GM19455 (cell line): ENCODE measurements around the gene B3GNT9.
A peak's percentile ranks its signal among the peaks of the same experiment; 100 is the strongest.

Source experiments
- ATAC-seq: cut with Tn5 transposase; IDR thresholded peaks from one replicate; pipeline ENCODE4 v1.9.1; 2021; ENCODE audit not compliant: unreplicated experiment

Gene B3GNT9

DNA sequence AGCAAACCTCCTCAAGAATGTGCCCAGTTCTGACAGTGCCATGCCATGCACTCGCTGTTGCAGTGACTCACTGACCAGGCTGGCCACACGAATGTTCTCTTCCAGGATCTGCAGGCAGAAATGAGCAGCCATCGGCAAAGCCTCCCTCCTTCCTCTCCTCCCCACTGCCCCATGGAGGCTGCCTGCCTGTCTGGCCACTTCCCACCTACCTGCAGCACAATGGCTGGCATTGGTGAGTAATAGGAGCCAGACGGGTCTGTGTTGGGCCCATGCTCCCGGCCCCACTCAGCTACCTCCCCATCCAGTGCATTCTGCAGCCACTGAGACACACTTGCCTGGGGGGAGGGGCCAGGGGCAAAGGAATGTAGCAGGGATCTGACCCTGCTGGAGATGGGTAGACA lies 35.8 kb upstream of the B3GNT9 start:
- ATAC-seq, result no peak

DNA sequence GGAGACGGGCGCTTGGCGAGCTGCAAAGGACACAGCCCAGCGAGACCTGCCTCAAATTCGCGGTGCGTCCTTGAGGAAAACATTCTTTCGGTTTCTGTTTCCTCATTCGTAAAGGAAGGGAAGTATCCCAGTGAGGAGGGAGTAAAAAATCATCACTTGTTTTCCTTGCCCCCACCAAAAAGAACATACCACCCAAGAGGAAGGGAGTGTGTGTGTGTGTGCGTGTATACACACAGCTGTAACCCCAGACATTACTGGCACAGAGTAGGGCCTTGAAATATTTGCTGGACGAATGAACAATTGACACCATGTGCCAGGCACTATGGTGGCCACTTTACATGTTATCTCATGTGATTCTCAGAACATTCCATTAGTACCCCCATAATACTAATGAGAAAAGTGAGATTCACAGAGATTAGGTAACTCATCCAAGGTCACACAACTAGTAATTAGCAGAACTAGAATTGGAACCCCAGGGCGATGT lies 34.9 kb upstream of the B3GNT9 start:
- no peak for ATAC-seq

DNA sequence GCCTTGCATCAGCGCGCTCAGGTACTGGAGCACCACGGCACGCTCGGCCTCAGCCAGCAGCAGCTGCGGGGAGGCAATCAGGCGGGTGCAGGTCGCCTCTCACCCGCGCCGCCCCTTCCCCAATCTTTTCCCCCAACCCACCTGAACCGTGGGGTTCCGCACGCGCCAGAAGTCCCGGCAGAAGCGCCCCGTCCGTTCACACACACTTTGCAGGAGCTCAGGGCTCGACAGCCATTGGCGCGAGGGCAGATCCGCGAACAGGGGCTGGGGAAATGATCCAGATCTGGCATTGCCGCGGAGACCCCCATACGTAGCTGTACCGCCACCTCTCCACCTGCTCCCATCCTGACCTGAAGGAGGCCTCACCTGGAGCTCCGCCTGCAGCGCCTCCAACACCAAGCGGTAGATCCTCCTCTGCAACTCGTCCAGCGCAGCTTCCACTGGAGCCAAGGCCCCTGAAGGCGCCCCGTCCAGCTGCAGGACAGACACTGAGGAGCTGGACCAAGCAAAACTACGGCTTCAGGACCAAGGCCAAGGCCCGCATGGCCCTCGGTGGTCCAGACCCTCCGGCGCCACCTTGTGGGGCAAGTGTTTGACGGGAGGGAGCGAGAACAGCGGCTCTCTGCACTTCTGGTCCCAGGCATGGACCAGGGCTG lies 34.3 kb upstream of the B3GNT9 start:
- ATAC-seq, result no peak

DNA sequence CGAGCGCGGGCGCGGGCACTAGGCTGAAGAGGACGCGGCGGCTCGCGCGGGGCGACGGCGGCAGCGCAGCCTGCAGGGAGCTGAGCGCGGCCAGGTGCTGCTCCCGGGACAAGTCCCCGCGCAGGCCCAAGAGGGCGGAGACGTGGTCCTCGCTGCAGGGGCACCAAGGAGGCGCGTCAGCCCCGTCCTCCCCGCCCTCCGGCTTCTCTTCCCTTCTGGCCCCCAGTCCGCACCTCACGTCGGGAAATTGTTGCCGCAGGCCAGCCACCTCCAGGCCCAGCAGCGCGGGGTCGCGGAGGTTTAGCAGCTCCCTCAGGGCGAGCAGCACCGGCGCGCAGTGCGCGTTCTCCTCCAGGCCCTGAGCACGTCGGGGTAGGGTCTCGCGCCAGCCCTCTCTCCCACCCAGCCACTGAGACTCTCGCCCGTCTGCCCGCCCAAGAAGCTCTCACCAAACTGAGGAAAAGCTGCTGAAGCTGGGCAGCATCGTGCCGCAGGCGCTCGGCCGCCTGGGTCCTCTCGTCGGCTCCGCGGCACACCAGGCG lies 33.7 kb upstream of the B3GNT9 start:
- ATAC-seq, result no peak

DNA sequence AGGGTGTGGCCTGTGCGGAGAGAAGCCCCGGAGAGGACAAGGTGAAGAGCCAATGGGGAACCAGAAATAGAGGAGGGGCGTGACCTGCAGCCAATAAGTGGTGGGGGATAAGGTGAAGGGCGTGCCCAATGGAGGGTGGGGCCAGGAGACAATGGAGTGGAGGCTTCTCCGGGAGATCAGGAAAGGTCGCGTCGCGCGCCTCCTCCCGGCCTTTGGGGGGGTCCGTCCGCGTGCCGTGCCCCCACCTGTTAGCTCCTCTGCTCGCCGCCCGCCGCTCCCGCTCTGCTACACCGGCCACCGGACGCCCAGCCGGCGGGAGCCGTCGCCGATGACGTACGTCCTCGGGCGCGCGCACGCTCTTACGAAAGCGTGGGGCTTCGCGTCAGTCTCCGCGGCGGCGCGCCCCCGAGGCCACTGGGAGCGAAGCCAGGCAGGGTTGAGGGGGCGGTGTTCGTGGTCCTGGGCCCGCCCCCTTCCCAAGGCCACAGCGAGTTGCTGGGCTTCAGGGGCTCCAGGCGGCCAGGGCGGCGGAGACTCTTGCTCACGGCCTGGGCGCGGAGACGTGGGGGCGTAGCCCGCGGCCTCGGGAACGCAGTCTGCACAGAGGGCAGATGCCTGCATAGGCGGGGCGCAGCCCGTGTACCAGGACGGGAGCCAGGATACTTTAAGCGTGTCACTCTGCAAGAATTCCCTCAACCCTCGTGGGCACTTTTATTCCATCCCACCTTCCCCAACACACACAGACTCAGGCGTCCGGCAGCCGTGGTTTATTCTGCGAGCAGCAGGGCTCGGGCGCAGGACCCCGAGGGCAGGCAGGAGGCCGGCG lies 33.0 kb upstream of the B3GNT9 start, which contains the start of gene MATCAP1:
TSS of gene MATCAP1 (minus strand) at position 337 of the 826 bp plus-strand sequence. CDS start 3,353 bp downstream, outside the sequence.
- peak; percentile 88 for ATAC-seq

DNA sequence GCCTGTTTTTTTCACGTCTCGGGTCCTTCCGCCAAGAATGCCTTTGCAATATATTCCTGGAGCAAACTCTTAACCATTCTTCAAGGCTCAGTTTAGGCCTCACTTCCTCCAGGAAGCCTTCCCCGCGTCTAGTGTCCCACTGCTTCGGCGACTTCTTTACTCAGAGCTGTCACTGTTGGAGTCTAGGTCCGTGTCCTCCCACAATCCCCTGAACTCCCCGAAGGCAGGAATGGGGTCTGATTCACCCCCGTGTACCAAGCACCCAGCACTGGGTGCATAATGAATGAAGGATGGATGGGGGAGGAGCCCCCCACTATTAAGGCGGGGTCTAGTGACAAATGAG lies 32.5 kb upstream of the B3GNT9 start:
- no peak for ATAC-seq

DNA sequence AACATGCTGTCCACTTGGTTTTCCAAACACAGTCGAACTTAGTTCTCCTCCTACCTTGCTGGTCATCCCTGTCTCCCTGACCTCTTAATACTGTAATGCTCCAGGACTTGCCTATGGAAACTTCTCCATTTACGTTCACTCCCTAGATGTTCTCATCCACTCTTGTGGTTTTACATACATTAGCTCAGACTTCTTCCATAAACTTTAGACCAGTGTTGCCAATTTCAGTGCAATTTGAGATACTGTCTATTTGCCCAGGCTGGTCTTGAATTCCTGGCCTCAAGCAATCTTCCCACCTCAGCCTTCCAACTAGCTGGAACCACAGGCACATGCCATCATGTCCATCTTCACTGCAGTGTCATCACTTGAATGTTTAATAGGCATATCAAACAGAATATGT lies 31.5 kb upstream of the B3GNT9 start:
- ATAC-seq, result no peak

DNA sequence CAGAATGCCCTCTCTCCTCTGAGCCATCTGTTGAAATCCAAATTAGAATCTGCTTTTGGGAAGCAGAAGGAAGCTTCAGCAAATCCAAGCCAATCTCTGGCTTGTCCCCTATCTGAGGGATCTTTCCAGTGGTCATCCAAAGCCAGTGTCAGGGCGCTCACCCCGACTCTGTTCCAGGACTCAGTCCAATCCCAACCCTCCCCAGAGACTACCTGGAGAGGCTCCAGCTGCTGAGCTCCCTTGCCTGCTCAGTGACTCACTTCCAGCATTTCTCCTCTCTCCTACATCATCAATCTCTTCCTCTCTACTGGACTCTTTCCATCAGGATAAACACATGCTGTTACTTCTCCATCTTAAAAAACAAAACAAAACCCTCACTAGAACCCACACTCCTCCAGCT lies 30.5 kb upstream of the B3GNT9 start:
- no peak for ATAC-seq

DNA sequence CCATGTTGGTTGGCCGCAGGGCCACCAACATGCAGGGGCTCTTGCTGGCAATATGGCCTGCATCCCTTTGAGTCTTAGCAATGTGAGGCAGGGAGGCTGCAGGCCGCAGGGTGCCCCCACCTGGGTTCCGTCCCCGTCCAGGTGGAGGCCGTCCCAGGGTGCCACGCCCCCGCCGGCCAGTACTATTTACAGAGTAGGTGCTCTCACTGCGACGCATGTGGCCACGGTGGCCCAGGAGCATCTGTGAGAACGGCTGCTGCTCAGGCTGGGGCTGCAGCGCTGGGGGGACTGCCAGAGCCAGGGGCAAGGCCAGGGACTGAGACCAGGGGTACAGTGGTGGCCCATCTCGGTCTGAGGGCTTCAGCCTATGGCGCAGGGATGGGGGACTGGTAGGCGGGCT lies 29.4 kb upstream of the B3GNT9 start:
- no peak for ATAC-seq

DNA sequence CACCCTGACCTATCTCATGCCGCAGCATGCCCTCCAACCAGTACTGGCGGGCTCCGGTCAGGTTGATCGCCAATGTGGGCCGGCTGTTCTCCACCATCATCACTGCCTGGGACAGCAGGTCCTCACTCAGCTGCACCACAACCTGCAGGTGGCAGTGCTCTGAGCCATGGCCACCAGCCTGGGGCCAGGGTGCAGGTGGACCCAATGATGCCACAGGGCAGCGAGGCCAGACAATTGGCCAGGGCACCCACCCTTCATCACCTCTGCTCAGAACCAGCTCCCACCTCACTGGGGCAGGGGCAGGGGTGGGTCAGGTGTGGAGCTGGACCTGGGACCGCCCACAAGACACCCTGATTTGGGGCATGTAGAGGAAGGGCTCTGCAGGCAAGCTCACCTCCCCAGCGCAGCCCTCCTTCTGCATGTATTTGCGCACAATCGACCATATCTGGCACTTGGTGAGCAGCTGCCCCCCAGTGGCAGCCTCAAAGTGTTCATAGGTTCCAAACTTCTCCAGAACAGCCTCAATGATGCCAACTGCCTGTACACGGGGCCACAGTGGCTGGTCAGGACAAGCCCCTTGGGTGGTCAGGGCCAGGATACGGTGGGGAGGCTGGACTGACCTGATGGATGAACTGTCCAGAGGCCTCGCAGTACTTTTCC lies 28.8 kb upstream of the B3GNT9 start:
- ATAC-seq, result no peak

DNA sequence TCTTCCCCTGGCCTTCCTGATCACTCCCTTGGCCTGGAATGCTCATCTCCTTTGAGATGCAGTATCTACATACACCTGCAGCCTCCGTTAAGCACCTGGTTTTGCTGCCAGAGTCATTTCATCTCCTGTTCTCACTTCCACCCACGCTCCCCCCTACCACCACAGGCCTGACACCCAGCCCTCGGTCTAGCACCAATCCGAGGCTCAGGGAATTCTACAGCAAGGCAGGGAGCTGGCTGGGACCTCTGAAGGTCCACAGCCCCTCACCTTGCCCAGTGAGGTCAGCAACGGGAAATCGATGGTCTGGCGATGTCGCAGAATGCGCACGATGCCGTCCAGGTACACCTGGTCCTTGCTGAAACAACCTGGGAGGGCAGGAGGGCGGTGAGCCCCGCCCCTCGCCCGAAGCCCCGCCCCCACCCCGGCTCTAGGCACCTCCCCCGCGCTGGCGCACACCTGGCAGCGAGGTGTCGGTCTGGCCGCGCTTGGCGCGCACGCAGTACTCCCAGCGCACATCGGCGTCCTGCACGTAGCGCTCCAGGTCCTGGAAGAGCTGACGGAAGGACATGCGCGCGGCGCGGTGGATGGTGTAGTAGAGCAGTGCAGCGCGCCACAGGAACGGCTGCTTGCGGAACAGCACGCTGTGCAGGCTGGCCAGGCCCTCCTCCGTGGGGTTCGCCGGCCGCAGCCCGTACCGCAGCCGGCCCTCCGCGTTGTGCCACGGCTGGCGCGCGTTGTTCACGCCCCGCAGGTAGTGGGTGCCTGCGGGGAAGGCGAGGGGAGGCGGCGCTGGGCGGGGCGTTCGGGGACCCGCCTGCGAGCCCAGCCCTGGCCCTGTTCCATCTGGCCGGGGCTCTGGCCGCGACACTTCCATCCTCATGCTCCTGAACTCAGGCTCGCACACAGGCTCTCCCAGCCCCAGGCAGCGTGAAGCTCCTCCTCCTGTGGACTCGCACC lies 27.2 kb upstream of the B3GNT9 start:
- ATAC-seq, result no peak

DNA sequence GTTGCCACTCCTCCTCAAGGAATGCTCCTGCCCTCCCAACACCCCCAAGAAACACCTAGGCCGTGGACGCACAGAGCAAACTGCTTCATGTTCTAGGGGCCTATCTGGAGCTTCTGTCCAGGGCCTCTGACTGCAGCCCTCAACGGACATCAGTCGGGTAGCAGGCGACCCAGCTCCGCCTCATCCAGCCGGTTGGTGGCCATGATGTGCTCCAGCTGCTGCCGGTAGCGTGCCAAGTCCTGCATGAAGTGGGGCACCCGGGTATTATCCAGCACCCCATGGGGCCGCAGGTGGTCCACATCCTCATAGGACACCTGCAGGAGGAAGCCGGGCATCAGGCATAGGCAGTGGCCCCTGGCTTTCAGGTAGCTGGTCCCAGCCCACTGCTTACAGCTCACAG lies 25.9 kb upstream of the B3GNT9 start:
- no peak for ATAC-seq

DNA sequence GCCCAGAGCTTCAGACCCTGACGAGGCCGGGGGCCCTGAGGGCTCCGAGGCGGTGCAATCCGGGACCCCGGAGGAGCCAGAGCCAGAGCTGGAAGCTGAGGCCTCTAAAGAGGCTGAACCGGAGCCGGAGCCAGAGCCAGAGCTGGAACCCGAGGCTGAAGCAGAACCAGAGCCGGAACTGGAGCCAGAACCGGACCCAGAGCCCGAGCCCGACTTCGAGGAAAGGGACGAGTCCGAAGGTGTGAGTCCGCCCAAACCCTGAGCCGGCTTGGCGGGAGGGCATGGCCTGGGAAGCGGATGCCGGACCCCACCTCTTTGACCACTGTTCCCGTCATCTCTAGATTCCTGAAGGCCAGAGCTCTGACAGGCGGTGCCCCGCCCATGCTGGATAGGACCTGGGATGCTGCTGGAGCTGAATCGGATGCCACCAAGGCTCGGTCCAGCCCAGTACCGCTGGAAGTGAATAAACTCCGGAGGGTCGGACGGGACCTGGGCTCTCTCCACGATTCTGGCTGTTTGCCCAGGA lies 24.0 kb upstream of the B3GNT9 start:
- no peak for ATAC-seq

DNA sequence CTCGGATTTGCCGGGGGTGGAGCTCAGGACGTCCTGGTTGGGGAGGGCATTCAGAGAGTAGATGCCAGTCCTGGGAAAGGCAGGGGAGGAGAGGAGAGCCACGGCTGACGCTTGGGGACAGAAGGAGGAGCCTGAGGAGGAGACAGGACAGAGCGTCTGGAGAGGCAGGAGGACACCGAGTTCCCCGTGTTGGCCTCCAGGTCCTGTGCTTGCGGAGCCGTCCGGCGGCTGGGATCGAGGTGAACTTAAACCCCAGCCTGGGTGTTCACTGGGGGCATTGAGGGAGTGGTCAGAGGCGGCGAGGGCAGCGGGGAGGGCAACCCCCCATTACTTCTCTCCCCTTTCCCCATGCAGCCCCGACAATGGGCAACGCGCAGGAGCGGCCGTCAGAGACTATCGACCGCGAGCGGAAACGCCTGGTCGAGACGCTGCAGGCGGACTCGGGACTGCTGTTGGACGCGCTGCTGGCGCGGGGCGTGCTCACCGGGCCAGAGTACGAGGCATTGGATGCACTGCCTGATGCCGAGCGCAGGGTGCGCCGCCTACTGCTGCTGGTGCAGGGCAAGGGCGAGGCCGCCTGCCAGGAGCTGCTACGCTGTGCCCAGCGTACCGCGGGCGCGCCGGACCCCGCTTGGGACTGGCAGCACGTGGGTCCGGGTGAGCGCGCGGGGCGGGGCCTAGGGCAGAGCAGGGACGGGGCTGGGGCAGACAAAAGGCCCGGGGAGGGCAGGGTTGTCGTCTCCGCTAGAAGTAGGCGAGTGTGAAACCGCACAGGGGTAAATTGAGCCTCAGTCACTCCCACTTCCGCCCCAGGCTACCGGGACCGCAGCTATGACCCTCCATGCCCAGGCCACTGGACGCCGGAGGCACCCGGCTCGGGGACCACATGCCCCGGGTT lies 23.3 kb upstream of the B3GNT9 start:
- ATAC-seq, result no peak

DNA sequence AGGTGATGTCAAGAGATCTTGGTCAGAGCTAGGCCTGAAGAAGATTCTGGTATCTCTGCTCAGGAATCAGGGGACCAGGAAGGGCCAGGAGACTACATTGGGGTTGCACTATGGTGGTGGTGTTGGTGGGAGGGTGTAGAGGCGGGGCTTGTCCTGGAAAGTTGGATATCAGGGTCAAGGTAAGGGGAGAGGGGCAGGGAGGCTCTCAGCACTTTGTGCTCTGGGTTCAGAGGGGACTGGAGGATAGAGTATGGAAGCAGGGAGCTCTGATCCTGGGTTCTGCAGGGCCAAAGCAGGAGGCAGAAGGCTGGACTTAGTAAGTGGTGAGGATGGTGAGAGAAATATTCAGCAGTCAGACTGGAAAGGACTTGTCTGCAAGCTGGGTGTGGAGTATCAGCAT lies 22.5 kb upstream of the B3GNT9 start:
- no peak for ATAC-seq

DNA sequence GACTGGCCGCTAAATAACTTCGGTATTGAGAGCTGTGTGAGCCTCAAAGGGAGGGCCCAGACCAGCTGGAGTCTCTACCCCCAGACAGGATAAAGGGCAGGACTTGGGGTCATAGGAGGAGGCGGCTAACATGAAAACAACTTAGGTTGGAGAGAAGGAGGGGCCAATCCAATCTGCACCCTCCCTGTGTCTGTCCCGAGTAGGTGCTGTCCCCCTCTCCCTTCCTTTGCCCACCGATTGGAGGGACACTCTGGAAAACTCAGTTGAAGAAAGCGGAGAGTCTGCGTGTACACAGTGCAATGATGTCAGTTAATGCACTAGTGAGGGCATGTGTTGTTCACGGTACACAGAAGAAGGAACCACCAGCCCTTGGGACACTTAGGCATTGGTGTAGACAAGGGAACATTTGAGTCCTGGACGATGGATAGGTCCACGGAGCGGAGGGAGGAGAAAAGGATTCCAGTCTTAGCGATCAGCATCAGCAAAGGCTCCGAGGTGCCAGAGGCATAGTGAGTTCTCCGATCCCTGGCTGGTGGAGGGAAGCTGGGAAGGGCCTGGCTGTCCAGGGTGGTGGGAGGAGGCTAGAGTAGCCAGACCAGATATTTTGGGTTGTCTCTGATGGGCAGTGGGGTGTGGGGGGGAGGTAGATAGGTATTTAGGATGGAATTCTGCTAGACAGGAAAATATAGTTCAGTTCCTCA lies 20.3 kb upstream of the B3GNT9 start:
- ATAC-seq, result no peak

DNA sequence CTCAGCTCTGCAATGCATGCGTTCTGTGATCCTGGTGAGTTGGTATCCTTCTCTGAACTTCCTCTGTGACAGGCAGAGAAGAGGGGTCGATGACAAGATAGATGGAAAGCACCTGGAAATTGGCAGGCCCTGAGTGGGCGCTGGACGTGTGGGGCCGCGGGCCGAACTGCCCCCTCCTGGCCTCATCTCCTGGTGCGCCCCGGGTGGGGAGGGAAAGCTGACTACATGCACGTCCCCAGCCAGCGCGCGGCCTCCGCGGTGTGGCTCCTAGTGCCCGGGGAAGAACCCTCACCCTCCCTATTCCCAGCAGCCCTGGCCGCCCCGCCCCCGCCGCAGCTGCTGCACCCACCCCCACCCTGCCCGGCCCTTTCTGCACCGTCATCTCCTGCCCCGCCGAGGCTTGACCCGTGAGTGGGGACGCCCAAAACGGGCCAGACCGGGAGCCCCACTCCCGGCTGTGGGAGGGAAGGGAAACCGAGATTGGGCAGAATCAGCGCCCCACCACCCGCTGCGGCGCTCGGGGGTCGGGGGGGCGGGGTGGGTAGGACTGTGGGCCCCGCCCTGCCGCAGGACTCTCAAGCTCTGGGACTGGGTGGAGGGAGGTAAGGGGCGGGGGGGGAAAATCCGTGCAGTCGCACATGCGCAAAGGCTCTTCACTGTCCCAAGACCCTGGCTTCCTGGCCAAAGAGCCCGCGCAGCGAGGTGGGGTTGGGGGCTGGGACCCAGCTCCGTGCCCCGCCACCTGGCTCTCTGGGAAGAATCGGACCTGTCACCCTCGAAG lies 19.6 kb upstream of the B3GNT9 start, which contains the start of gene NOL3:
TSS of gene NOL3 (plus strand) at position 371 of the 781 bp plus-strand sequence.
- peak; percentile 36 for ATAC-seq

DNA sequence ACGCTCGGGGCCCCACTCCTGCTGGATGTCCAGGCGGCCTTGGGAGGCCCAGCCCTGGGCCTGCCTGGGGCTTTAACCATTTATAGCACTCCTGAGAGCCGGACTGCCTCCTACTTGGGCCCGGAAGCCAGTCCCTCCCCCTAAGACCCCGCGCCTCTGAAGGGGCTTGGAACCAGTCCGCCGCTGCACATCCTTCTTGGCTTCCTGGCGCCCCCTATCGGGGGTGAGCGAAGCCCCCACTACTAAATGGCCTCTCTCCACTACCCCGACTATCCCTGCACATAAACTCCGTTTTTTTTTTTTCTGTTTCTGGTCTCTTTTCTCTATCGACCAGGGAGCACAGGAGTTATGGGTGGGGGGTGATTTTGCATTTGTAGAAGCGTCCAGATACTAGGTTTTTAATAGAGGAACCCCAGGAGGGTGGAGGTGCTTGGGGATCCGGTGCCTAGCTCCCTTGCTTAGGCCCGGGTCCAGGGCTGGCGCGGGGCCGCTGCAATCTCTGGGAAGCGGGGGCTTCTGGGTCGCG lies 18.9 kb upstream of the B3GNT9 start:
- ATAC-seq, result no peak
